Hematopoietic multipotent progenitor cell treated with erythropoietin and hydrocortisone succinate and interleukin-3 and kit ligand, for 4 days (in vitro differentiated cells): ENCODE data around the gene KIAA1217.

ENCODE experiments used
- DNase-seq: peaks from one replicate; pipeline ENCODE4 v3.0.0-alpha.2; 2015

Gene KIAA1217

GRCh38 chr10:24251547-24251946 is 42.6 kb downstream of the KIAA1217 start:
- DNase-seq, result no peak

GRCh38 chr10:24254180-24254579 is 45.2 kb downstream of the KIAA1217 start:
- DNase-seq, result no peak

GRCh38 chr10:24255115-24255880 is 46.4 kb downstream of the KIAA1217 start:
- no peak for DNase-seq

- DNase-seq, result no peak
Measured at GRCh38 chr10:24255881-24256311, 47.0 kb downstream of the KIAA1217 start.

- DNase-seq, result no peak
Measured at GRCh38 chr10:24256619-24257107, 47.7 kb downstream of the KIAA1217 start.

GRCh38 chr10:24257588-24257987 is 48.6 kb downstream of the KIAA1217 start:
- no peak for DNase-seq

- no peak for DNase-seq
Measured at GRCh38 chr10:24259365-24260130, 50.6 kb downstream of the KIAA1217 start.

GRCh38 chr10:24261627-24262026 is 52.7 kb downstream of the KIAA1217 start:
- DNase-seq, result no peak

GRCh38 chr10:24262929-24263590 is 54.1 kb downstream of the KIAA1217 start:
- no peak for DNase-seq

GRCh38 chr10:24269476-24269875 is 60.5 kb downstream of the KIAA1217 start:
- DNase-seq, result no peak

GRCh38 chr10:24272374-24272773 is 63.4 kb downstream of the KIAA1217 start:
- DNase-seq, result no peak

- no peak for DNase-seq
Measured at GRCh38 chr10:24277277-24277676, 68.3 kb downstream of the KIAA1217 start.

- DNase-seq, result no peak
Measured at GRCh38 chr10:24277771-24278170, 68.8 kb downstream of the KIAA1217 start.

GRCh38 chr10:24278176-24278889 is 69.4 kb downstream of the KIAA1217 start:
- no peak for DNase-seq

GRCh38 chr10:24279166-24279565 is 70.2 kb downstream of the KIAA1217 start:
- no peak for DNase-seq

GRCh38 chr10:24287559-24288195 is 78.7 kb downstream of the KIAA1217 start:
- no peak for DNase-seq

- no peak for DNase-seq
Measured at GRCh38 chr10:24288581-24288980, 79.6 kb downstream of the KIAA1217 start.

- no peak for DNase-seq
Measured at GRCh38 chr10:24289235-24289634, 80.3 kb downstream of the KIAA1217 start.

GRCh38 chr10:24292304-24293293 is 83.7 kb downstream of the KIAA1217 start:
- no peak for DNase-seq

GRCh38 chr10:24299578-24300260 is 90.8 kb downstream of the KIAA1217 start:
- no peak for DNase-seq
